ENCODE measurements around the gene PNLIPRP3. TPM values are rescaled to one million over a fixed set of nuclear protein-coding genes. Genes with fewer than 3 reads are reported as not detected.
A peak's percentile ranks its signal among the peaks of the same experiment; 100 is the strongest.

The PNLIPRP3 gene
- total RNA-seq, 1 donor from 2014 or later, result under 0.01 TPM

DNA sequence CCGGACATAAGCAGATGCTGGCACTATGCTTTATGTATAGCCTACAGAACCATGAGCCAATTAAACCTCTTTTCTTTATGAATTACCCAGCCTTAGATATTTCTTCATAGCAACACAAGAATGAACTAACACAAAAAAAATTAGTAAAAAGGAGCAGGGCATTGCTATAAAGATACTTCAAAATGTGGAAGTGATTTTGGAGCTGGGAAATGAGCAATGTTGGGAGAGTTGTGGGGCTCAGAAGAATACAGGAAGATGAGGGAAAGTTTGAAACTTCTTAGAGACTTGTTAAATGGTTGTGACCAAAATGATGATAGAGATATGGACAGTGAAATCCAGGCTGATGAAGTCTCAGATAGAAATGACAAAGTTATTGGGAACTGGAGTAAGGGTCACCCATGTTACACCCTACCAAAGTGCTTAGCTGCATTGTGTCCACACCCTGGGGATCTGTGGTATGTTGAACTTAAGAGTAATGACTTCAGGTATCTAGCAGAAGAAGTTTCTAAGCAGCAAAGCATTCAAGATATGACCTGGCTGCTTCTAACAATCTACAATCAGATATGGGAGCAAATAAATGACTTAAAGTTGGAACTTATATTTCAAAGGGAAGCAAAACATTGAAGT, 24.2 kb downstream of the PNLIPRP3 start:
- no peak for DNase-seq

DNA sequence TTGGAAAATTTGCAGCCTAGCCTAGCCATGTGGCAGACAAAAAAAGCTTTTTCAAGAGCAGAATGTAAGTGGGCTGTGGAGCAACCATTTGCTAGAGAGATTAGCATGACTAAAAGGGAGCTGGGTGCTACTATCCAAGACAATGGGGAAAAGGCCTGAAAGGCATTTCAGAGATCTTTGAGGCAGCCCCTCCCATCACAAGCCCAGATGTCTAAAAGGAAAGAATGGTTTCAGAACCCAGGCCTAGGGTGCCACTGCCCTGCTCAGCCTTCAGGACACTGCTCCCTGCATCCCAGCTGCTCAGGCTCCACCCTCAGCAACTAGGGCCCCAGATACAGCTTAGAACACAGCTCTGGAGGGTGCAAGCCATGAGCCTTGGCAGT, 24.7 kb downstream of the PNLIPRP3 start:
- DNase-seq, result no peak

DNA sequence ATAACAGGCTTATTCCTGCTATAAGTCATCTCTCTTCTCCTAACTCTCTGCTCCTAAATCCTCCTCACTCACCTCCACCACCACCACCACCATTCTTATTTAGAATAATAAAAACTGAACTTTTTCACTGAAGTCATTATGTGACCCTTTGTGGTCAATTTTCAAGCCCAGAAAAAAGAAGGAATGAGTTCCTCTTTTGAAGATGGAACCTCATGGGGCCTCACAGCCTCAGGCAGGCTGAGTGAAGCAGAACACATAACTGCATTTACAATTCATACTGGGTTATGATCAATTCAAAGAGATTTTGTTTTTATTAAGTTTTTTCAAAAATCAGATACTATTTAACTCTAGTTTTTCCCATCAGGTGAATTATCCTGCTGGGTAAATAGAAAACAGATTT, 29.8 kb downstream of the PNLIPRP3 start:
- no peak for DNase-seq

DNA sequence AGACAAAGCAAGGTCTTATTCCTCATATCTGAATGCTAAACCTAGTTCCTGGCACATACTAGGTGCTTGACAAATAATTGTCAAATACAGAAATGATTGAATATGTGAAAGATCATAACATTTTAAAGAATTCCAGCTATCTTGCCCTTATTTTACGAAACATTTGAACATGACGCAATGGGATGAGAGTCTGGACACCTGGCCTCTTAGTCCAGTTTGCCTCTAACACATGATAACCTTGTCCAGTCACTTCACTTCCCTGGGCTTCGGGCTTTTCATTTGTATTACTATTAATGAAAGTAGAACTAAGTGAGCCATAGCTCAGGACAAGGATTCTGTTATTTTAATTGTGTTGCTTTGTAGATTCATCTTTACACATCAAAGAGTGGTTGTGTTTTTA, 32.6 kb downstream of the PNLIPRP3 start:
- no peak for DNase-seq

DNA sequence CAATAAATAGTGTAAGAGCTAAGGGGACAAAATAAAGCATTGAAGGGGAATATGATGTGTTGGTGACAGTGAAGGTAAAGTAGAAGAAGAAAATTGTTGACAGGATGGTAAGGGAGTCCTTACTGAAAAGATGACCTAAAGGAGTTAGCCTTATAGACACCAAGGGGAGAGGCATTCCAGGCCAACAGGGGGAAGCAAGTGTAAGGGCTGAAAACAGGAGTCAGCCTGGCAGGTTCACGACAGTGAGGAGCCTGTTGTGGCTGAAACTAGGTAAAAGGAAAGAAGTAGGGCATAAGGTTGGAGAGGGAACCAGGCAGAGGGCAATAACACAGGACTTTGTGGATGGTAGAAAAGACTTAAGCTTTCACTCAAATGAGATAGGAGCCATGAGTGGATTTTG, 34.0 kb downstream of the PNLIPRP3 start:
- DNase-seq, result no peak

DNA sequence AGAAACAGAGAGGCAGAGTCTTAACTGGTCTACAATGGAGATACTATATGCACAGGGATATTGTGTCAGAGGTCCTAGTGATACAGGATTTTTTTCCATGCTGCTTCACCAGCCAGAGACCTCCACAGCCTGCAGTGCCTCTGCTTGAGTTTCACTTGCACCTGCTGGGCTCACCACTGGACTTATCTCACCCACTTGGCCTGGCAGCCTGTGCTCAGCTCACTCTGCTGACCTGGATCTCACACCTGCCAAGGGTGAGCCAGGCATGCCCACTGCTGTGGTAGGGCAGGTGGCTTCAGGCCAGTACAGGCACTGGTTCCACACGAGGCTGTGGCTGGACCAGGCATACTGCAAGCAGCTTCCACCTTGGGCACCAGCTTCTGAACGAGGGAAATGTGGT, 36.6 kb downstream of the PNLIPRP3 start:
- DNase-seq, result no peak

DNA sequence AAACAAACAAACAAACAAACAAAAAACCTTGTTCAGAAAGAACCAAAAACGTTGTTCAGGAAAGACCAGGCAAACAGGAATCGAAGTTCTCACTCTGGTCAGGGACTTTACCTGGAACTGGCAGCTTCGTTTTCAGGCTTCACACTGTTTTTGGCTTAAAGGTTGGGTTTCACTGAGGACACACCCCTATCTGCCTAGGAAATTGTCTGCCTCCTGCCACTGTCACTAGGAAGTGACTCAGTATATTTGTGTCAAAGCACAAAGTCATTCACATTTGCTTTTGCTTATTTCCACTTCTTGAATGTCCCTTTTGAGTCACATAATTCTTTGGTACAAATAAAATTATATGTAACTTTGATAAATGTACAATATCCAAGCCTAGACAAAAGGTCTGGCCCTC, 37.9 kb downstream of the PNLIPRP3 start:
- no peak for DNase-seq

DNA sequence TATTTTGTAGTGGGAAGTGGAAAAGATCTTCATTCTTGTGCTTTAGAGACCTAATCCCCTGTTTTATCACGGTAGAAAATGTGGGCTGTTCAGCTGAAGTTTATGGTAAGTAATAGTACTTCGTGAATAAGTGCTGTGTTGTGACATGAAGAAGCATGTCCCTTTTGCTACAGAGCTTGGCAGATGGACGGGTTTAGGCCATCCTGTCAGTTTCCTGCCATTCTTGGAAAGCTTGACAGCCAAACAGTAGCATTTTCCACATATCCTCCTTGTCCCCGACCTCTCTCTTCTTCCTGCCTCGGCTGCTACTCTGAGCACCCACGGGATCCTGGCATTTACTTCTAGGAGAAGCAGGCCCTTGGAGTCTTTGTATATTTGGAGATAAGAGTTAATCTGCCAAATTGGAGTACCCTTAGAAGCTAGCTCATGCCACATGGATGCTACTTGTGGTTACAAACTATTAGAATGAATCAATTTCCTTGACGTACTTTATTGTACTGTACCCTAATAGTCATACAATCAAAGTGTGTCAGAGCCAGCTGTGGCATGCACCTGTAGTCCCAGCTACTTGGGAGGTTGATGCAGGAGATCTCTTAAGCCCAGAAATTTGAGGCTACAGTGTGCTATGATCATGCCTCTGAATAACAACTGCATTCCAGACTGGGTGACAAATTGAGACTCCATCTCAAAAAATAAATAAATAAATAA, 39.2 kb downstream of the PNLIPRP3 start:
- DNase-seq, result no peak

DNA sequence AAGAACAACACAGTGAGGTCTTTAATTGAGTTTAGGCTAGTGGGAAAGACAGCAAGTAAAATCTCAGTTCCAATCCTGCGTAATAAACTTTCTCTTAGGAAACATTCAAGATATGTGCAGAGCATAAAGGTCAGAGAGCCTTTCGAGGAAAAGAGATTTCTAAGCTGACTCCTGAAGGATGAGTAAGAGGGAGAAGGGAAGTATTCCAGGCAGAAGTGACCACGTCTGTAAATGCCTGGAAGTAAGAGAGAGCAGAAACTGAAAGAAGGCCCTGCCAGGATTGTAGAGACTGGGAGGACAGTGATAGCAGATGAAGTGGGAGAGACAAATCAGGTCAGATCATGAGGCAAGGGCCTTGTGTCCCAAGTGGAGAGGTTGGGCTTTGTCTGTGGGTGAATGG, 41.8 kb downstream of the PNLIPRP3 start:
- no peak for DNase-seq

DNA sequence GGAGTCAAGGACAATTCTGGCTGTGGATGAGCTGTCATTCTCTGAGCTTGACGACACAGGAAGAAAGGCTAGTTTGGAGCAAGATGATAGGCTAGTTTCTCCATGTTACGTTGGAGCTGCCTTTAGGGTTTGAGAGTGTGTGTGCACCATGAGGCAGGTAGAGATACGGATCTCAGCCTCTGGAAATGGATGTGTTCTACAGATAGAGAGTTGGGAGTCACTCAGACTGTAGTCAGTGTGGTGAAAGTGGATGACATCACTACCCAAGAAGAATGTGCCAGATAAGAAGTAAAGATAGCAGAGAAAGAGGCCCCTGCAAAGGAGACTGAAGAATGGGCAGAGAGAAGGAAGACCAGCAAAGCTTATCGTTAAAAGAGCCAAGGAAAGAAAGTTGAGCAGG, 42.4 kb downstream of the PNLIPRP3 start:
- DNase-seq, result no peak

DNA sequence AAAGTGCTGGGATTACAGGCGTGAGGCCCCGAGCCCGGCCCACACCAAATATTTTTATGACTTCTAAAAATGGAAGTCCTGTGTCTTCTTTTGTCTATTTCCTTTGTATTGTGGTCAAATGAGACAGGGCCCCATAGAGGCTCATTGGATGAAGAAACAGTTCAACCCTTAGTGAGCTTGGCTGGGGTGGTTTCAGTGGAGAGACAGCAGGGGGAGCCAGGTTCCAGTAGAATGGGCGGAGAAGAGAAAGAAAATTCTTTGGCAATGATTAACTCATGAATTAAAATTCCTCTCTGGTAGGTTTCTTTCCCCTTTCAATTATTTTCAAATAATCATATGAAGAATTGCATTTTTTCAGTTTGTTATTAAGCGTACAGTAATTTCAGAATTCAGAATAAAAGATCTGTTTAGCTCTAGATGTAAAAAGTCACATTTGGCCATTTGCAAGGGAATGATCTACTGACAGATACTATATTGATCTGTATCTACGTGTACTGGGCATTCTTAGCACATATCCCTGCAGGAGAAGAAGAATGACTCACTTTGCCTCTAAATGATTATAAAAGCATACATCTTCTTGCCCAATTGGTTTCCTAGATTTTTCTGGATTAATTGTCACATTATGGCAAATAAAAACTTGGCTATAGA, 43.2 kb downstream of the PNLIPRP3 start:
- no peak for DNase-seq

DNA sequence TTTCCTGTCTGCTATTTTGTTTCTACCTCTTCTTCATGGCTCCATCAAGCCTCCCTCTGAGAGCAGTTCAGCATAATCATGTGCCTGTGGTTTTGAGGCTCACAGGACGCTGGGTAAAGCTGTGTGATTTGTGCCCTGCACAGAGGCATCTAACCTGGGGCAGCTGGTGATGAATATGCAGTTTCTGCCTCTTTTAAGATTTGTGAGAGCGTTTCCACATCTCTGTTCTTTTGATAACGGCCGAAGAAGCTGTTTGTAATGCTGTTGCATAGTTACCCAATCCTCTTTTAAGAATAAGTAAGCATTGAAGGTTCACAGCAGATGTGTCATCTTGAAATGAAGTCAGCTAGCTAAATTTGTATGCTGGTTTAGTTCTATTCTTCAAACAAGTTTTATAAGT, 45.2 kb downstream of the PNLIPRP3 start:
- DNase-seq, result no peak

DNA sequence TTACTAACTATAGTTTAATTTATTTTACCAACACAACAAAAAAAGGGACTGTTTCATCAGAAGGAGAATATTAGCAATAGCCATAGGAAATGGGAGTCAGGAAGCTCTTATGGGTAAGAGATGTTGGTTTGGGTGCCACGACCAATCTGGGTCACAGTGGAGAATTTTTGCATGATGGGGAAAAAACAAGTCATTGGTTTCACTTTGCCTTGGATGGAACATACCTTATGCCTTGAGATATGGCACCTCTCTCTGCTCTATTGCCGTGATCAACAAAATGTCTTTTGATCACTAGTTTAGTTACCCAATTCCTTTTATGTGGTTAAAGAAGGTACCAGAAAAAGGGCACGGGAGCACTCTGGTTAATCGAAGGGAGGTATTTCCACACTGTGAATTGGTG, 48.2 kb downstream of the PNLIPRP3 start:
- no peak for DNase-seq

DNA sequence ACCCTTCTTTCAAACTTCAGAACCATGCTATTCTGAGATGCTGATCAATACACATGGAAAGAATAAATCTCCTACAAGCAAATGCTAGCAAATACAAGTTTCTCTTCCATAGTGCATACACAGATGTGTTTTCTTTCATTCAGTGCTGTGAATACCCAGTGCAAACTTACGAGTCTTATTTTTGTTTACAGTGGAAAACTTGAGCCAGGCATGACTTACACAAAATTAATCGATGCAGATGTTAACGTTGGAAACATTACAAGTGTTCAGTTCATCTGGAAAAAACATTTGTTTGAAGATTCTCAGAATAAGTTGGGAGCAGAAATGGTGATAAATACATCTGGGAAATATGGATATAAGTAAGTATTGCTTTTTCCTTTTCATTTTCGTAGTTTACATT, 48.8 kb downstream of the PNLIPRP3 start:
- DNase-seq, result no peak

DNA sequence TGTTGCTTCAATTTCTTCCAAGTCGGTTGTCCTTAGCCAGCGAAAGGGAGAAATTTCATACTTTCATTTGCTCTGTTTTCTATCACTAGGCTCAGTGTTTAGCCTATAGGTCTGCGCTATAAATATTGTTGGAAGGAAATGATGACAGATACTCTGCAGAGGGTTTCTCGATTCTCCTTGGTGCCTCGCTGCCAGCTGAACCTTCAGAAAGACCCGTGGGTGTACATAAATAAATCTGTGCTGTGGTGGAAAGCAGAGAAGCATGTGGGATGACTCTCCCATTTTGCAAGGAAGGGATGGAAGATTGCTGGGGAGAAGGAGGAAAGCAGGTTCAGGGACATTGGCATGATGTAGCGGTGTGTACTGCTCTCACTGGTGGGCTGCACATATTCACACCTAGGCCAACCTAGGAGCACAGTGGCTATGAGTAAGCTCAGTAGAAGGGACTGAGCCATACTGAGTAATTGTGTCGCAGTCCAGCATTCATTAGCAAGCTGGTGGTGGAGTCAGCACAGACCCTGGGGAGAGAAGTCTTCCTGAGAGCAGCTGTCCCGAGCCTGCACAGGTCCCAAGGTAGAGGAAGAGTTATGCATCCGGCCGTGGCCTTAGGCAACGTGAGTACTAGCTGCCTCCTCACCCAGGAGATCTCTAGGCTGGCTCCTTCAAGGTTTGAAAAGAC, 50.5 kb downstream of the PNLIPRP3 start:
- no peak for DNase-seq

DNA sequence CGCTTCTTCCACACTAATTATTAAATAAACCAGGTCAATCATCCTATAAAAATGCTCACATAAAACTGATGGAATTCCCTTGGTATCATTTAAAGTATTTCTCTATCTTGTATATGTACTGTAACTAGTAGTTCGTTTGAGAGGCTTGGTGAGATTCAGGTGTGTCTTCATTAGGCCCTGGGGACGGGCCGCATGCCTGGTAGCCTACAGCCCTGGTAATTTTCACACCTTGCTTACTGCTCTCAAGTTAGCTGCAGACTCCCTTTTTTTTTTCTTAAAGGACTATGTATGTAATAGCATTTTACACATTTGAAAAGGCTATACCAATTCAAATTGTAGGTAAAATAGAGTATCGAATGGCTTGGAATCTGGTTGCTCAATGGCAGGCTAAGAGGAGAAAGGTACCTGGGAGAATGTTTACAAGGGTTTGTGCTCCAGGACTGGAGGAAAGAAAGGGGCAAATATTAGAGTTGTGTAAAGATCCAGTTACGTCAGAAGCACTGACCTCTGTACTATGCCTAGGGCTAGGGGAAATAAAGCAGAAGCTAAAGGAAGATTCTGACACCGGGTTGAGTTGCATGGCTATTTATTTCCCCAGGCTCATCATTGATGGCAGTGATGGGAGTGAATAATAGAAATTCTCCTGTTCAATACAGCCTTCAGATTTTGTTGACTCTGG, 59.3 kb downstream of the PNLIPRP3 start:
- DNase-seq, result no peak

DNA sequence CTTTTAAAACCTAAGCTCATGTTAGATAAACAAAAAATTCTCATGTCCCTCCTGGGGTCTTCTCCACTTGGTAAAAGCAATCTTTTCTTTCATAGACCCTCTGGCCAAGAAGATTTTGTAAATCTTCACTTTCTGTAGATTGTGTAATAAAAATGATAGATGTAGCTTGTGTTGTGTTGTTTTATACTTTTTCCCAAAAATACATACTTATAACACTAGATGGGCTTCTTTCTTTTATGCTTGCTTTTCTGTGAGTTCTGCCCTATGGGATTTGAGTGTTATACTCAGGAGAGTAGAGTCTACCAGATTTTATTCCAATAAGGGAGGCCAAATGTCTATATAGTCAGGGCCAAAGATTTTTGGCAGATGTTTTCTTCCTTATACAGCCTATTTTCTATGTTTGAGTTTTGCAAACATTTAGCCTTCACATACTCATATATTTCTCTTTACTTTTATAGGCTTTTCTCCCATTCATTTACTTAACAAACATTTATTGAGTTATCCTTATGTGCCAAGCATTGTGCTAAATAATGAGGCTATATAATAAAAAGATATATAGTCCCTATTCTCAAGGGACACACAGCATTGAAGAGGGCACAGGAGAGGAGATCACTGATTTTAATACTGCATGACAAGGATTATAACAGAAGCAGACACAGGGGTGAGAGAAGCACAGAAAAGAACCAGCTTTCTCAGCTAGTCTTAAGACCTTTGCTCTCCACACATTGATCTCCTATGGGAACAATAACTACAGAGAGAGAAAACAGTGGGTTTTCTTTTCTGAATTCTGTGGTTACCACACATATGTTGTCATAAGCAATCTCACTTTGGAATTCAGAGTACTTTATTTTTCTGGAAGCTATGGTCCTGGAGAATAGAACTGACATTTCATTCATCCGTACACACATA, 60.1 kb downstream of the PNLIPRP3 start:
- no peak for DNase-seq

DNA sequence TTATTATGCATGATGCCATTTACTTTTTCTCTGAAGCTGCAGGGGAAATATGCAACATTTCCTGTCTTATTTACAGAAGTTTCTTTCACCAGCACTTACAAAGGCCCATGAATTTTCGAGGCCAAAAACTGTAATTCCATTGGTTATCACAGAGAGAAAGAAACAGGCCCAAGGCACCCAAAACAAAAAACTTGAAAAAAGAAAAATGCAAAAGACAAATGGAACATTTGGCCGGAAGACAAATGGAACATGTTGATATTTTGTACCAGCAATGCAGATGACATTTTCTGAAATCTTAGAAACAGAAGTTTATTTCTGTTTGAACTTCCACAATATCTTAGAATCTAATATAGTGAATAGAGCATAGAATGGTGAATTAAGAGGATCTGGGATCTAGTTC, 61.8 kb downstream of the PNLIPRP3 start:
- no peak for DNase-seq

DNA sequence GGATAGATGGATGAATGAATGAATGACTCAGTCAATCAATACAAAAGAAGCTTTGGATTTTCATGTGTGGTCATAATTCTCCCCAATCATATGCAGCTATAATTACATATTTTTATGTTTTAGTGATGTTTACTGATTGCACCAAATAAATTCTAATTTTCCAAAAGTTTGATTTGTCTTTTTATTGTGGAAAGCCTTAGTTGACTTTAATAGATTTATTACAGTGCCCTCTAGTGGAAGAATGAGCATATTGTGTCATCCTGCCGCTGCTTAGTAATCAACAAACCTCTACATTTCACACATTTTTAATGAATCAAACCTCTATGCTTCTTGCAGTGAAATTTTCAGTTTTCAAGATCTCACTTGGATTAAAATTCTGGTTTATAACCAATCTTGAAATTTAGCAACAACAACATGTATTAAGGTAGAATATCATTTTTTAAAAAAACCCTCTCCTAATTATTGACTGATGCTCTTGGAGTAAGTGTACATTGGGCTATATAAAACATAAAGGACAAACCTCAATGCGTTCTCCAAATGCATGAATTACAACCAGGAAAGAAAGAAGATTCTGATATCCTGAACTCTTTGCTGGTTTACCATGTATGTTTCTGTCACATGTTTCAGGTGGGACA, 62.5 kb downstream of the PNLIPRP3 start:
- peak; percentile 54 for DNase-seq

DNA sequence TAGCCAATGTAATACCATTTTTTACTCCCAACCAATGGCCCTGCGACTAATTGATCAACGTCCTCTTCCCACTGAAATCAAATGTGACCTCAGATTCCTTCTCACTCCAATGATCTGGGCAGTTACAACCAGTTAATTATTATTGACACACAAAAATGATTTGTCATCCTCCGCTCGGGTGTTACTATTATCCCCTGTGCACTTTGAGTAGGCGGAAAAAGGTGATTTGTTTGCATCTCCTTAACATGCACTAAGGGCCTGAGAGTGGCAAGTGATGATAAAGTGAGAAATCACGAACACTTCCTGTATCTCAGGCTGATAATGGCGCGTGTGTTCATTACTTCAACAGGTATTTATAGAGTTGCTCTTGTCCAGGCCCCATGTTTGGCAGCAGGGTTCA, 77.1 kb downstream of the PNLIPRP3 start:
- DNase-seq, result no peak

DNA sequence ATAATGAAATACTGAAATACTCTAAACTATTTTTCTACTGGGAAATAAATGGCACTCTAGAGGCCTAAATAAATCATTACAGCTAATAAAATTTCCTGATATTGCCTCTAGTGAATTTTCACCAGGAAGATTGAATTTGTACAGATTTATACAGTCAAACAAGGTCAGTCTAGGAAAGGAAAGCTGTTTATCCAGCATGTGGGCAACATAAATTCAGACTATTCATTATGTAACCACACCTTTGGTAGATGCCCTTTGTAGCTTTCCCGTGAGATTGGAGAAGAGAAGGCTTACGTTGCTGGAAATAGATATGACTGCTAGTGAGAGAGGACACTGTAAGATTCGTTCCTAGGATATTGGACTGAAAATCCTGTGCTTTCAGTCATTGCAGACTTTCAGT, 82.9 kb downstream of the PNLIPRP3 start:
- DNase-seq, result no peak

DNA sequence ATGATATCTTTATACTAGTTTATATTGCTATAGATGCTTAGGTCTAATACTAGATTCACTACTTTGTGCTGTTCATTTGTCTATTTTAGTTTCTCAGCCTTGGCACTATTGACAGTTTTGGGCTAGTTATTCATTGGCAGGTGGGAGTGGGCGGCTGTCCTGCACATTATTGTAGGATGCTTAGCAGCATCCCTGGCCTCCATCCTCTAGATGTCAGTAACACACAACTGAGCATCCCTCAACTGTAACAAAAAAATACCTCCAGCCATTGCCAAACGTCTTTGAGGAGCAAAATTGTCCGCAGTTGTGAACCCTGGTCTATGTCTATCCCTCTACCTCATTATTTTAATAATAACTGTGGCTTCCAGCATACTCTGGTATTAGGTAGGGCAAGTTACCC, 83.7 kb downstream of the PNLIPRP3 start:
- no peak for DNase-seq
